GM23338 (cell line): ENCODE measurements around the gene MTA1. TPM values are rescaled to one million over a fixed set of nuclear protein-coding genes. Genes with fewer than 3 reads are reported as not detected.
A peak's percentile ranks its signal among the peaks of the same experiment; 100 is the strongest.

Experiments
- ATAC-seq: fragments of 200-7000 bp; cut with Tn5 transposase; 3 replicates; pipeline ENCODE4 v1.9.1; 2020
- DNase-seq: peaks from one replicate; pipeline ENCODE4 v3.0.0-alpha.2; 2015; ENCODE audit warnings: low spot score
- H2AFZ ChIP-seq: fragments of 200-600 bp; sonication (generic); 2 replicates; pipeline ENCODE4 v1.8.0; 2016; ENCODE audit warnings: antibody characterized with exemption, mild to moderate bottlenecking, moderate library complexity
- H3F3A ChIP-seq: fragments of 200-600 bp; sonication (generic); replicated peaks from 2 replicates; pipeline ENCODE4 v1.8.0; 2017; ENCODE audit warnings: antibody characterized with exemption, mixed run types, low read depth
- H3K27ac ChIP-seq: fragments of 200-600 bp; sonication (generic); 2 replicates; pipeline ENCODE4 v1.6.1; 2016; ENCODE audit warnings: low read depth
- H3K27me3 ChIP-seq: fragments of 200-600 bp; sonication (generic); 2 replicates; pipeline ENCODE4 v1.8.0; 2016; ENCODE audit warnings: mild to moderate bottlenecking, mixed run types, moderate library complexity; ENCODE audit not compliant: insufficient read depth
- H3K36me3 ChIP-seq: fragments of 200-600 bp; sonication (generic); 2 replicates; pipeline ENCODE4 v1.8.0; 2016; ENCODE audit warnings: mild to moderate bottlenecking; ENCODE audit not compliant: insufficient read depth
- H3K4me1 ChIP-seq: fragments of 200-600 bp; sonication (generic); 2 replicates; pipeline ENCODE4 v1.8.0; 2016; ENCODE audit warnings: mild to moderate bottlenecking, moderate library complexity; ENCODE audit not compliant: insufficient read depth
- H3K4me2 ChIP-seq: fragments of 200-600 bp; sonication (generic); 2 replicates; pipeline ENCODE4 v1.7.1; 2017; ENCODE audit warnings: mixed run types
- H3K4me3 ChIP-seq: fragments of 200-600 bp; sonication (generic); 2 replicates; pipeline ENCODE4 v1.6.1; 2016; ENCODE audit warnings: mixed run types
- H3K79me2 ChIP-seq: fragments of 200-600 bp; sonication (generic); replicated peaks from 2 replicates; pipeline ENCODE4 v1.8.0; 2017; ENCODE audit warnings: mild to moderate bottlenecking; ENCODE audit not compliant: insufficient read depth
- H3K9me2 ChIP-seq: fragments of 200-600 bp; sonication (generic); 2 replicates; pipeline ENCODE4 v1.8.0; 2017; ENCODE audit not compliant: insufficient read depth
- H4K20me1 ChIP-seq: fragments of 200-600 bp; sonication (generic); replicated peaks from 2 replicates; pipeline ENCODE4 v1.8.0; 2017; ENCODE audit warnings: mild to moderate bottlenecking; ENCODE audit not compliant: insufficient read depth
- H3K27ac Mint-ChIP-seq: 2 replicates; pipeline ENCODE4 v1.8.0; 2020; ENCODE audit warnings: inconsistent platforms, mild to moderate bottlenecking, moderate library complexity, mixed read lengths
- H3K27me3 Mint-ChIP-seq: 3 replicates; pipeline ENCODE4 v1.8.0; 2022; ENCODE audit warnings: low read depth, mild to moderate bottlenecking, moderate library complexity, mixed read lengths, inconsistent platforms; ENCODE audit not compliant: insufficient read depth, poor library complexity
- H3K36me3 Mint-ChIP-seq: 3 replicates; pipeline ENCODE4 v1.8.0; 2021; ENCODE audit warnings: low read depth, mild to moderate bottlenecking, inconsistent platforms, moderate library complexity, mixed read lengths
- H3K4me1 Mint-ChIP-seq: 3 replicates; pipeline ENCODE4 v1.8.0; 2020; ENCODE audit warnings: mild to moderate bottlenecking, inconsistent platforms, mixed read lengths
- H3K4me3 Mint-ChIP-seq: 3 replicates; pipeline ENCODE4 v1.8.0; 2021; ENCODE audit warnings: moderate library complexity, mild to moderate bottlenecking, inconsistent platforms, mixed read lengths
- H3K9me3 Mint-ChIP-seq: 3 replicates; pipeline ENCODE4 v1.8.0; 2020; ENCODE audit warnings: moderate library complexity, mild to moderate bottlenecking, inconsistent platforms, mixed read lengths
- CREB1 ChIP-seq: fragments of 250-450 bp; sonication (Bioruptor Pico); IDR thresholded peaks from 2 replicates; pipeline ENCODE4 v1.5.0; 2020; ENCODE audit warnings: low read depth, mild to moderate bottlenecking, moderate library complexity
- CTCF ChIP-seq, 2 experiments: fragments of 200-600 bp in 1 of 2; sonication (generic) in 1 of 2; conservative IDR thresholded peaks; 2 replicates each; pipeline versions ENCODE4 v1.5.1 to v1.6.1; 2016 to 2017; ENCODE audit warnings: antibody characterized with exemption in 2 of 2, low read depth in 2 of 2, mild to moderate bottlenecking in 2 of 2, moderate library complexity in 1 of 2
- ETS1 ChIP-seq: IDR thresholded peaks from 2 replicates; pipeline ENCODE4 v1.6.1; 2016; ENCODE audit warnings: antibody characterized with exemption
- EZH2 ChIP-seq: fragments of 200-600 bp; sonication (generic); IDR thresholded peaks from one replicate; pipeline ENCODE4 v1.8.0; 2017; ENCODE audit warnings: antibody characterized with exemption, mild to moderate bottlenecking, low read depth; ENCODE audit not compliant: unreplicated experiment
- EZH2phosphoT487 ChIP-seq: fragments of 200-600 bp; sonication (generic); IDR thresholded peaks from one replicate; pipeline ENCODE4 v1.8.1; 2018; ENCODE audit warnings: antibody characterized with exemption; ENCODE audit not compliant: unreplicated experiment
- JUNB ChIP-seq: IDR thresholded peaks from one replicate; pipeline ENCODE4 v1.6.1; 2016; ENCODE audit warnings: antibody characterized with exemption; ENCODE audit not compliant: unreplicated experiment
- NANOG ChIP-seq: IDR thresholded peaks from 2 replicates; pipeline ENCODE4 v1.6.1; 2016; ENCODE audit warnings: antibody characterized with exemption, borderline replicate concordance
- POLR2AphosphoS5 ChIP-seq: IDR thresholded peaks from 2 replicates; pipeline ENCODE4 v1.6.1; 2016; ENCODE audit warnings: antibody characterized with exemption, low read depth
- REST ChIP-seq: IDR thresholded peaks from one replicate; pipeline ENCODE4 v1.6.1; 2018; ENCODE audit warnings: antibody characterized with exemption; ENCODE audit not compliant: unreplicated experiment
- STAT1 ChIP-seq: IDR thresholded peaks from one replicate; pipeline ENCODE4 v1.6.1; 2016; ENCODE audit warnings: antibody characterized with exemption; ENCODE audit not compliant: unreplicated experiment
- ZNF114 ChIP-seq: fragments of 250-450 bp; sonication (Bioruptor Pico); IDR thresholded peaks from 2 replicates; pipeline ENCODE4 v1.5.0; 2020; ENCODE audit warnings: mild to moderate bottlenecking, moderate library complexity
- ZNF331 ChIP-seq: fragments of 250-450 bp; sonication (Bioruptor Pico); IDR thresholded peaks from 2 replicates; pipeline ENCODE4 v1.5.0; 2020; ENCODE audit warnings: low read depth, mild to moderate bottlenecking, moderate library complexity
- ZNF462 ChIP-seq: fragments of 250-450 bp; sonication (Bioruptor Pico); IDR thresholded peaks from 2 replicates; pipeline ENCODE4 v1.5.0; 2020; ENCODE audit warnings: mild to moderate bottlenecking, moderate library complexity
- polyA plus RNA-seq: library from polyadenylated mRNA; unstranded; fragments of >200 nt; fragmentation: Nextera tagmentation; extraction: Ambion mirVana; gene quantifications from 2 replicates; pipeline ENCODE4 v1.2.1, GENCODE V29; 2016
- total RNA-seq: library from RNA; depleted of rRNA; stranded (reverse); fragments of >200 nt; shearing (Covaris generic); gene quantifications from 2 replicates; pipeline ENCODE4 v1.2.3, GENCODE V29; 2014

The MTA1 gene
- total and polyA plus RNA-seq, 2 experiments from 2014 or later: 53.3 to 126 TPM

DNA sequence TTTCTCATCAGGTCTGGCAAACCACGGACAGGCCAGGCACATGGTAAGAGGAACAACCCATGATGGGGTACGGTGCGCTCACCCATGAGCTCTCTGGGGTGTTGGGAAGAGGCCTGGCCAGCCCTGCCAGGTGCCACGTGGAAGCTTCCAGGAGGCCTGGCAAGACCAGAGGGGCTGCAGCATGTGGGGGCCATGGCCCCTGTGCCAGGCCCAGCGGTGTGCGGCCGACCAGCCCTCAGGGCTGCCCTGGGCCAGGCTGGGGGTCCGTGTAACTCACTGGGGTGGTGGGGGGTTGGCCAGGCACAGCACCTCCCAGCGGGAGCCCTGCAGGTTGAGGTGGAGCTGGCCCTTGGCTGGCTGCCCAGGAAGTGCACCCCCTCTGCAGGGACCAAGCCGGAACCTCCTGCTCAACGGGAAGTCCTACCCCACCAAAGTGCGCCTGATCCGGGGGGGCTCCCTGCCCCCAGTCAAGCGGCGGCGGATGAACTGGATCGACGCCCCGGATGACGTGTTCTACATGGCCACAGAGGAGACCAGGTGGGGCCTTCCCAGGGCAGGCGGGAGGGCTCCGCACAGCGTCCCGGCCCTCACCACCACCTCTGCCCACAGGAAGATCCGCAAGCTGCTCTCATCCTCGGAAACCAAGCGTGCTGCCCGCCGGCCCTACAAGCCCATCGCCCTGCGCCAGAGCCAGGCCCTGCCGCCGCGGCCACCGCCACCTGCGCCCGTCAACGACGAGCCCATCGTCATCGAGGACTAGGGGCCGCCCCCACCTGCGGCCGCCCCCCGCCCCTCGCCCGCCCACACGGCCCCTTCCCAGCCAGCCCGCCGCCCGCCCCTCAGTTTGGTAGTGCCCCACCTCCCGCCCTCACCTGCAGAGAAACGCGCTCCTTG, 50.1 kb downstream of the MTA1 start:
- no peak overlapping the region for H3K4me3 ChIP-seq
- no peaks in the 10 kb centered on the region for H3K79me2 ChIP-seq
- H2AFZ ChIP-seq: no peak overlapping the region
- peaks cover 5% of the 10 kb centered on the region; the same call in 1 of the 2 replicates for H3F3A ChIP-seq
- Mint-ChIP-seq H3K4me3 (no peak overlapping the region), H3K27ac (0 out of 2 replicates have a peak overlapping the region, but pooled peaks have one; percentile 62), H3K36me3 (peaks cover 9% of the 10 kb centered on the region; the same call in 1 of the 3 replicates), H3K9me3 (no peaks in the 10 kb centered on the region), H3K27me3 (peaks cover 13% of the 10 kb centered on the region), H3K4me1 (peaks cover 5% of the 10 kb centered on the region)
- H3K27ac ChIP-seq: peak overlapping the region; percentile 79; the same call in 1 of the 2 replicates
- H4K20me1 ChIP-seq: no peaks in the 10 kb centered on the region; the same call in 1 of the 2 replicates
- H3K4me2 ChIP-seq: no peak overlapping the region
- no peak for ATAC-seq
- H3K36me3 ChIP-seq: no peaks in the 10 kb centered on the region; the same call in 1 of the 2 replicates
- H3K9me2 ChIP-seq: no peaks in the 10 kb centered on the region
- no peak for DNase-seq
- peaks cover under 1% of the 10 kb centered on the region; the same call in 1 of the 2 replicates for H3K27me3 ChIP-seq
- TF ChIP-seq EZH2phosphoT487 (no peak), CTCF (conservative IDR thresholded peaks at IDR 0.05; ENCODE audit: low read depth in 2 of 2) (no peak), ZNF462 (CRISPR knock-in tag) (no peak), CREB1 (CRISPR knock-in tag) (no peak), JUNB (no peak), NANOG (no peak), STAT1 (no peak), ZNF114 (CRISPR knock-in tag) (no peak), POLR2AphosphoS5 (no peak), ETS1 (no peak), REST (no peak), ZNF331 (no peak), EZH2 (no peak)
- H3K4me1 ChIP-seq: peaks cover 9% of the 10 kb centered on the region; the same call in 1 of the 2 replicates
